ENCODE results near the gene FAM13C.
"Not testable (repeated sequence)": the region's sequence is repeated elsewhere in the genome, so short reads cannot be mapped to it uniquely, and the experiment has no call there.

Gene FAM13C

GRCh38 chr10:59362144-59362958 lies at the start of gene FAM13C:
TSS of gene FAM13C (minus strand) at chr10:59362549. CDS start at chr10:59362460, 89 bp downstream.
- DNase-seq, result no peak

GRCh38 chr10:59405235-59405634 lies 42.9 kb upstream of the FAM13C start:
- no peak for DNase-seq

GRCh38 chr10:59400214-59400613 lies 37.9 kb upstream of the FAM13C start:
- DNase-seq, result no peak

GRCh38 chr10:59399329-59399728 lies 37.0 kb upstream of the FAM13C start:
- DNase-seq, result not testable (repeated sequence)

GRCh38 chr10:59397961-59398360 lies 35.6 kb upstream of the FAM13C start:
- no peak for DNase-seq

- DNase-seq, result no peak
Observed at GRCh38 chr10:59395984-59396383, 33.6 kb upstream of the FAM13C start.

- no peak for DNase-seq
Observed at GRCh38 chr10:59393349-59393748, 31.0 kb upstream of the FAM13C start.

- DNase-seq, result no peak
Observed at GRCh38 chr10:59391060-59391459, 28.7 kb upstream of the FAM13C start.

GRCh38 chr10:59388671-59388976 lies 26.3 kb upstream of the FAM13C start:
- DNase-seq, result no peak

GRCh38 chr10:59387951-59388670 lies 25.8 kb upstream of the FAM13C start:
- no peak for DNase-seq

- no peak for DNase-seq
Observed at GRCh38 chr10:59384761-59385160, 22.4 kb upstream of the FAM13C start.

- DNase-seq, result no peak
Observed at GRCh38 chr10:59383908-59384307, 21.6 kb upstream of the FAM13C start.

- no peak for DNase-seq
Observed at GRCh38 chr10:59383436-59383835, 21.1 kb upstream of the FAM13C start.

- no peak for DNase-seq
Observed at GRCh38 chr10:59382831-59383295, 20.5 kb upstream of the FAM13C start.

GRCh38 chr10:59381687-59382086 lies 19.3 kb upstream of the FAM13C start:
- DNase-seq, result no peak

- no peak for DNase-seq
Observed at GRCh38 chr10:59376846-59377245, 14.5 kb upstream of the FAM13C start.

- DNase-seq, result no peak
Observed at GRCh38 chr10:59375990-59376389, 13.6 kb upstream of the FAM13C start.

GRCh38 chr10:59374916-59375315 lies 12.6 kb upstream of the FAM13C start:
- no peak for DNase-seq

- DNase-seq, result no peak
Observed at GRCh38 chr10:59373071-59373470, 10.7 kb upstream of the FAM13C start.

GRCh38 chr10:59372543-59372942 lies 10.2 kb upstream of the FAM13C start:
- no peak for DNase-seq

GRCh38 chr10:59366290-59366689 lies 3.9 kb upstream of the FAM13C start:
- no peak for DNase-seq

GRCh38 chr10:59363446-59363958 lies 1.2 kb upstream of the FAM13C start:
- DNase-seq, result no peak

- DNase-seq, result no peak
Observed at GRCh38 chr10:59362959-59363381, 621 bp upstream of the FAM13C start.

GRCh38 chr10:59361663-59362143 lies 646 bp downstream of the FAM13C start:
- DNase-seq, result no peak
